ELF-1 (cell line): ENCODE results near the gene RAD23B.
A peak's percentile ranks its signal among the peaks of the same experiment; 100 is the strongest.

Experiments used
- DNase-seq: peaks from one replicate; pipeline ENCODE4 v3.0.0-alpha.2; 2016; ENCODE audit warnings: low read depth, low spot score

The RAD23B gene

DNA sequence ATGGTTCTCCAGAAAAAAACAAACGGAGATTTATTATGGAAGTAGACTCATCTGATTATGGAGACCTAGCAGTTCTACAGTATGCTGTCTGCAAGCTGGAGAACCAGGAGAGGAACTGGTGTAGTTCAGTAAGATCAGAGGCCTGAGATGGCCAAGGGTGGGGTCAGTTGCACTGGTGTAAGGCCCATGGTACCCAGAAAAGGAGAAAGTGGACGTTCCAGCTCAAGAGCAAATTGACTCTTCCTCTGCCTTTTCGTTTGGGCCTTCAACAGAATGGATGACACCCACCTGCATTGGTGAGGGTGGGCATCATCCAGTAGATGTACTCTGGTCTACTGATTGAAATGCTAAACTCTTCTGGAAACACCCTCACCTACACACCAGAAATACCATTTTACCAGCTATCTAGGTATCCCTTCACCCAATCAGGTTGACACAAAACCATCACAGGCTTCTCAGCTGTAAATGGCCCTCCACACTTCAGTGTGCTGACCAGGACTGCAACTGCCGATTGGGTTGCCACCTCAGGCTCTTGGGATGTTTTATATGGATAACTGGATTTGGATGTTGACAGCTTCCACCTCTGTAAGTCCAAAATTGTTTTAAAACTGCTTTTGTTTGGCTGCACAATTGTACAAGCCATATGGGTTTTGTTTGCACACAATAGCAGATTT lies 51.2 kb downstream of the RAD23B start:
- no peak for DNase-seq

DNA sequence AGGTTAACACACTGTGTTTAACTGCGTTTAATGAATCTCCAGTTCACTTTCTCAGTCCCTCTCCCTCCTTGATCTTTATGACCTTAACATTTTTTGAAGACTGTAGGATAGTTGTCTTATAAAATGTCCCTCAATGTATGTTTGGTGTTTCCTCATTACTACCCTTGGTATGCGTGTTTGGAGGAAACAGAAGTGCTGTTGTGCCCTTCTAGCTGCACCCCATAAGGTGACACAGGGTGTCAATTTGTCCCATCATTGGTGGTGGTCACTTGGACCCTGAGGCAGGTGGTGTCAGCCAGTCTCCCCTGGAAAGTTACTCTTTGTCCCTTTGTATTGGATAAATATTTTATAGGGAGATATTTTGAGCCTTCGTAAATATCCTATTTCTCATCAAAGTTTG lies 52.3 kb downstream of the RAD23B start:
- DNase-seq, result no peak

- DNase-seq, result no peak
Observed at GRCh38 chr9:107336718-107337360, 53.8 kb downstream of the RAD23B start.

DNA sequence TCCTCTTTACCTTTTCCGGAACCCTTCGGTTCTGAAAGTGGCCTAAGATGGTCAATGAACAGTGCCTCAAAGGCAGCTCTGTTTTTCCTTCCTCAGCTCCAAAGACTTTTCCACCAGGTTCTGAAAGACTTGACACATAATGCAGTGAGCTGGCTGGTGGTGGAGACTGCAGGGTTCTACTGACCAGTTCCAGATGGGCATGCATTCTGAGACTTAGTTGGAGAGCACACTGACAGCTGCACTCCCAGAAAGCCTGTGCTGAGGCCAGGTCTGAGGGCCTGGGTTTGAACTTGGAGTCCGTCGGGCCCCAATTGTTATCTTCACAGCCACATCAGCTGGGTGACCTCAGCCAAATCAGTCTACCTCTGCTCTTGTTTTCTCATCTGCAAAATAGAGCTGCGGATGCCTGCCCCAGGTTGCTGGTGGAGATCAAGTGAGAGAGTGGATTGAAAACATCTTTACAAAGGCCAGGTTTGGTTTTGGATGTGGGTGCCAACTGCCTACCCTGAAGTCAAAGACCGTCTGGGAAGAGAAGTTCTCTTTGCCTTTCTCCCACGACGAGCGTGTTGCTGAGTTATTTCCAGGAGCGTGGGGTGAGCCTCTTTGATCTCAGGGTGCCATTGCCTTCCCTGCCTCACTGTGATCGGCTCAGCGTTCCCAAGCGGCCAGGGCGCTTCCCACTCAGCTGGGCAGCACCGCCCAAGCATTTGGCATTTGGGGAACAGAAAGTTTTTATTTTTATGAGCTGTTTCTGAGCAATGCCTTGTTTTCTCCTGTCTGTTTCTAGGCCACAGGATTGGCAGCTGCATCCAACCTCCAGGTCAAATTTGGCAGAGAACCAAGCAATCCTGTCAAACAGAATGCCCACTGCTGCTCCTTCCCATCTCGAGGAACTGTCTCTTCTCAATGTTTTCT lies 54.9 kb downstream of the RAD23B start:
- no peak for DNase-seq

DNA sequence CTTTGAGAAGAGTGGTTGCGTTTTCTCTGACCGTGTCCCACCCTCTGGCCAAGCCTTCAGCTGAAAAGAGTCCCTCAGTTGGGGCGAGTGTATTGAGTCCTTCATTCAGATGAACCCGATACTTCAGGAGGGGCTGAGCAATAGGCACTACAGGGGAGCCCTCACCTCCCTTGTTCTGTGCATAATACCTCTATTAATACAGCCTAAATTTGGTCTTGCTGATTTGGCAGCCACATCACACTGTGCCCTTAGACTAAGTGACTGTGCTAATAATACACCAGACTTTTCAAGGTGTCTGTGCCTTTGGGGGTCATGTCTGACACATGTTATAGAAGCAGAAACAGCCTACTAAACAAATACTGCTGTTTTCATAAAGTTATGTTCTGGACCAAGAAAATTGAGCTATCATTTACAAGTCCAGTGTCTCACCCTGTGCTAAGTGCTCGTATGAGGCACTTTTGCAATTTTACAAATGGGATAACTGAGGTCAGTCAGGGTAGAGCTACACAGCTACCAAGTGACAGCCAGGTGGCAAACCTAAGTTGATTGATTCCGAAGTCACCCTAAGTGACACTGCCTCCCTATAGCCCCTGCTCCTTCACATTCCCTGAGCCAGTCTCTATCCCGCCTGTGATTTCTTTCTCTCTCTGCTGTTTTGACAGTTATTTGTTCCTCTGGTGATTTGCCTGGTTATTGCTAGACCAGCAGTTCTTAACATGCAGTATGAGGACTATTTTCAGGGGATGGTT lies 56.0 kb downstream of the RAD23B start:
- no peak for DNase-seq

DNA sequence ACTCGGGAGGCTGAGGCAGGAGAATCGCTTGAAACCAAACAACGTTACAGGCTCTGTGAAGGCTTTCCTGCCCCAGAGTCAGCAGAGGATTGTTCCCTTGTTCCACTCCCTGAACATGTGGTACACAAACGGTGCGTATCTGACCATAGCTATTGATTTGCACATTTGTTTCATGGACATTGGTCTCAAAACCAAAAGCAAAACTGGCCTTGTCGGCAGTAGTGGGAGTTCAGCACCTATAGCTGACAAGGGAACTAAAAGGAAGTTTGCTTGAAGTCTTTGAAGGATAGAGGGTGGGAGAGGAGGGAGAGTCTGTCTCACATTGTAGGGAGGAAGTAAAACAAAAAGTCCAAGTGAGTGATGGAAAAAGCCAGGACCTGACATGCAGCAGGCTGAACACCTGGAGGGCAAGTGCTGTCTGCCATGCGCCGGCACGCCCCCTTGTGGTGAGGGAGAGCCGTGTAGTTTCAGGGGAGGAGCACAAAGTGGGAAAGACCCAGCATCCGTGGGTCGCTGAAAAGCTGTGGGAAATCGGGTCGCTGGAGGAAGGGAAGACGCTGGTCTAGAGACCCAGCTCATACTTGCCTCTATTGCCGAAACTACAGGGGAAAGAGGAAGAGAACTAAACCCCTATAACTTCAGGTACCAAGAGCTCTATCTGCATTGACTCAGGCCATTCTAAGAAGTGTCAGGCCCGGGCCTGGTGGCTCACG lies 58.0 kb downstream of the RAD23B start:
- peak; percentile 85 for DNase-seq

GRCh38 chr9:107342476-107343161 lies 59.5 kb downstream of the RAD23B start:
- DNase-seq, result no peak

GRCh38 chr9:107345327-107345726 lies 62.2 kb downstream of the RAD23B start:
- DNase-seq, result no peak

DNA sequence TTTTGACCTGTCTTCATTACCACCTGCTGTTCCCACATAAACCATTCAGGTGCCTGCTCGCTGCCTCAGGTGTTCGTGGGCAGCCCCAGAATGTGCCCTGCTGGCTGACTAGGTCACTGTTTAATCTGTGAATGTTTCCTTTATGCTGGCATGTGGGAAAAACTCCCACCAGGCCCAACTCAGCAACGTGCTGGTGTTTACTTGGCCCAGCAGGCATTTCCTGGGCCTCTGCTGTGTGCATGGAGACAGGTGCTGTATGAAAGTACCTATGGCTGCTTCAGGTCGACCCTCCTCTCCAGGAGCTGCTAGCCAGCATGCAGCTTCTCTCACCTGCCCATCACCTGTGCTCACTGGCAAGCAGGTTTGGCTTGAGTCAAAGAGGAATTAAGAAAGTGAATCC lies 65.8 kb downstream of the RAD23B start:
- no peak for DNase-seq

DNA sequence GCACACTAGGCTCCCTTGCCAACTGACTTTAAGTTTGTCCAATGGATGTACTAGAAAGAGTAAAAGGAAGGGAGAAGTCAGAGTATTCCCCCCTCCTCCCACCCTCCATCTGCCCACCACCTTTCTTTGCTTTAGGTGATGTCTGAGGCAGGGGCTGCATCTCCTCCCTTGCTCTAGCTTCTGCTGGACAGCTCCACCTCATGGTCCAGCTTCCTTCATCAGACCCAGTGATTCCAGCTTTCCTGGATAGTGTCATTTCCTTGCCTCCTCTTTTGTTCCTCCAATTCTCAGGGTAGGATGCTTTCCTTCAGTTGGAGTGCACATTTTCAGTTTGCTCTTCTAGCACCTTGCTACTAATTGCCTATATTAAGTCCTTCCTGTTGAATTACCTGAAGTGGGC lies 67.4 kb downstream of the RAD23B start:
- DNase-seq, result no peak

- DNase-seq, result peak; percentile 73
Observed at GRCh38 chr9:107351382-107352045, 68.4 kb downstream of the RAD23B start.

GRCh38 chr9:107355394-107355793 lies 72.3 kb downstream of the RAD23B start:
- no peak for DNase-seq

DNA sequence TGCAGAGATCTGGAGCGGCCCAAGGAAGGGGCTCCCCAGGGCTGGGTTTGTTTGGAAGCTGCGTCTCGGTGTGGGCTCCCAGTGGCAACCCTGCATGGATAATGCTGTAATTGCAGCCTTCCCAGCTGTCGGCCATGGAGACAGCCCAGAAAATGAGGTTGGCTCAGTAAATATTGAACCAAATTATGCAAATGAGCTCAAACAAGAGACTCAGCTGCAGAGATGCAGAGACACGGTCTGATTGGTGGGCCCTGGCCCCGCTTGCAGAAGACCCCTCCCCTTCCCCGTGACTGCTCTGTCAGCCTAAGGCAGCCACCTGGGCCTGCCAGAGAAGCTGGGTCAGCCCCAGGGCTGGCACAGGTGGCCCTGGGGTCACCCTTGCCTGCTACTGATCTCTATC lies 75.9 kb downstream of the RAD23B start:
- peak; percentile 52 for DNase-seq

- DNase-seq, result no peak
Observed at GRCh38 chr9:107360098-107360497, 77.0 kb downstream of the RAD23B start.

GRCh38 chr9:107361816-107362215 lies 78.7 kb downstream of the RAD23B start:
- DNase-seq, result no peak

DNA sequence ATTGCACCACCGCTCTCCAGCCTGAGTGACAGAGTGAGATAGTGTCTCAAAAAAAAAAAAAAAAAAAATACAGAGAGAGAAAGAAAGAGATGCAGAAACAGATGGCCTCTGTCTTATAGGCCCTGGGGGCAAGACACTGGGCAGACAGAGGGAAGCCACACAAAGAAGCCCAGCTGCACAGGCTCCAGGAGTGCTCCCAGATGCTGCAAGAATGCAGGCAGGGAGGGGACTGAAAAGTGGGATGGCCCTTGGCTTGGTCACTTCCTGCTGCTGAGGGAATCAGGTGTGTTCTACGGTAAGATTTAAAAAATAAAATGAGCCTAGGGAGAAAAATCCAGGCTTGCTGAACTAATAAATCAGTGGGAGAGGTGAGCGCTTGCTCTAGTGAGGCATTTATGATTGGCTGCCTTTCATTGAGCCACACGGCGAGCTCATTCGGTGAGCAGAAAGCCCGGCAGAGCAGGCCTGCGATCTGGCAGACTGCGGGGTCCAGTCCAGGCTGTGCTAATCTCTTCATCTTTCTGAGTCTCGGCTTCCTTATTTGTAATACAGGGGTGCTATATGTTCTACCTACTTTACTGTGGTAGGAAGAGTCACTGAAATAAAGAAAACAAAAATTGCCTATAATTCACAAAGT lies 80.6 kb downstream of the RAD23B start:
- DNase-seq, result peak; percentile 84

DNA sequence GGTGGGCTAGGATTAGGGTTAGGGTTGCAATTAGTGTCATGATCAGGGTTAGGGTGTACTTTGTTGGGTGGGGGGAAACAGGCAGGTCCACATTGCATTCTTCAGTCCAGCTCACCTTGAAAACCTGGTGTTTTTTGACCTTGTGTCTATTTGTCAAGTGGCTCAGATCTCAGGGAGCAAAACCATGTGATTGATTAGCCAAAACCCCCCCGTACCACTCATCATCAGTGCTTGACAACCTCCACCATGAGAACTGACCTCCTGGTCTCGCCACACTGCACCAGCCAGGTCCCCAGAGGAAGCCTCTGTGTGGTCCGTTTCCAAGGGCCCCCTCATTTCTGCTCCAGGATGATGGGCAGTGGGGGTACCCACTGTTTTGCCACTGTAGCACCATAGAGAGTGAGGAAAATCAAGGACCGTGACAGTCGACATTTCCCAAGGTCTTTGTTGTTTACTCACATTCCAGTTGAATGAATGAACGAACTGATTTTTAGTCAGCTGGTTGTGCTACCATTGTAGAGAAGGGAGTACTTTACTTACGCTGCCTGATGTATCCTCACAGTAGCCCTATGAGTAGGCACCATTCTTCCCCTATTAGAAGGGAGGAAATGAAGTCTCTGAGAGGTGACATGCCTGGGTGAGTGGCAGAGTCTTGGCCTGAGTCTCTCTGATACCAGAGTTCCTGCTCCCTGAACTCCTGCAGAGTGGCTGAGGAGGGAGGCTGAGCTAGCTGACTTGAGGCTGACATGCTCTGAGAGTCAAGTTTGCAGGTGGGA lies 84.8 kb downstream of the RAD23B start:
- no peak for DNase-seq

- DNase-seq, result no peak
Observed at GRCh38 chr9:107368696-107369095, 85.6 kb downstream of the RAD23B start.

DNA sequence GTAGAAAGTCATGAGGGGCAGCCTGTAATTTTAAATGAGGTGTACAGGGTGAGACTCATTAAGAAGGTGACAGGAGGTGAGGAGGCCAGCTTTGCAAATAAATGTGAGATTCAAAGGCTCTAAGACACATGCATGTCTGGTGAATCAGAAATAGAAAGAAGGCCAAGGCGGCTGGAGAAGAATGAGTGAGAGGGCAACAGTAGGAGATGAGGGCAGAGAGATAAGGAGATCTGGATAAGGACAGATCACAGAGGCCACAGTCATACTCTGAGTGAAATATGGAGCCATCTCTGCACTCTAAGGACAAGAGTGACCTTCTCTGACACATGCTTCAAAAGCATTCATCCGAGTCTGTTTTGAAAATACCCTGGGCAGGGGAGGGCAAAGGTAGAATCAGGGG lies 90.7 kb downstream of the RAD23B start:
- DNase-seq, result no peak
